HTERT RPE-1 (cell line): ENCODE results near the gene TUSC7.

Experiments used
- in situ Hi-C: fragments of 300-500 bp; cut with MboI; formaldehyde crosslinking; loops from 4 replicates; pipeline ENCODE4 v1.14.3; 2020; ENCODE audit warnings: low sequenced_read_pairs

TUSC7 gene

GRCh38 chr3:116709479-116709878 is at the start of gene TUSC7:
TUSC7 (plus strand) TSS chr3:116709779.
- in situ Hi-C loops, result no loop called here

- in situ Hi-C loops, result no loop called here
Observed at GRCh38 chr3:116661196-116661595, 48.4 kb upstream of the TUSC7 start.

GRCh38 chr3:116663161-116664110 is 46.1 kb upstream of the TUSC7 start:
- in situ Hi-C loops, result no loop called here

GRCh38 chr3:116667324-116667723 is 42.3 kb upstream of the TUSC7 start:
- in situ Hi-C loops, result no loop called here

GRCh38 chr3:116667791-116668190 is 41.8 kb upstream of the TUSC7 start:
- in situ Hi-C loops, result no loop called here

GRCh38 chr3:116669576-116669975 is 40.0 kb upstream of the TUSC7 start:
- in situ Hi-C loops, result no loop called here

- in situ Hi-C loops, result no loop called here
Observed at GRCh38 chr3:116671151-116671550, 38.4 kb upstream of the TUSC7 start.

- in situ Hi-C loops, result no loop called here
Observed at GRCh38 chr3:116678853-116679252, 30.7 kb upstream of the TUSC7 start.

- in situ Hi-C loops, result no loop called here
Observed at GRCh38 chr3:116691041-116691440, 18.5 kb upstream of the TUSC7 start.

- in situ Hi-C loops, result no loop called here
Observed at GRCh38 chr3:116701070-116701469, 8.5 kb upstream of the TUSC7 start.

GRCh38 chr3:116702334-116702733 is 7.2 kb upstream of the TUSC7 start:
- in situ Hi-C loops, result no loop called here

- in situ Hi-C loops, result no loop called here
Observed at GRCh38 chr3:116707531-116707930, 2.0 kb upstream of the TUSC7 start.

GRCh38 chr3:116716490-116716889 is 6.9 kb downstream of the TUSC7 start:
- in situ Hi-C loops, result no loop called here

GRCh38 chr3:116717566-116717965 is 8.0 kb downstream of the TUSC7 start:
- in situ Hi-C loops, result no loop called here

GRCh38 chr3:116728454-116728853 is 18.9 kb downstream of the TUSC7 start:
- in situ Hi-C loops, result no loop called here

- in situ Hi-C loops, result no loop called here
Observed at GRCh38 chr3:116734243-116734642, 24.7 kb downstream of the TUSC7 start.

- in situ Hi-C loops, result no loop called here
Observed at GRCh38 chr3:116739678-116740077, 30.1 kb downstream of the TUSC7 start.

- in situ Hi-C loops, result no loop called here
Observed at GRCh38 chr3:116740293-116740692, 30.7 kb downstream of the TUSC7 start.

- in situ Hi-C loops, result no loop called here
Observed at GRCh38 chr3:116741467-116741866, 31.9 kb downstream of the TUSC7 start.

- in situ Hi-C loops, result no loop called here
Observed at GRCh38 chr3:116743062-116743461, 33.5 kb downstream of the TUSC7 start.

GRCh38 chr3:116749388-116749787 is 39.8 kb downstream of the TUSC7 start:
- in situ Hi-C loops, result no loop called here

- in situ Hi-C loops, result no loop called here
Observed at GRCh38 chr3:116757315-116757714, 47.7 kb downstream of the TUSC7 start.

- in situ Hi-C loops, result no loop called here
Observed at GRCh38 chr3:116759316-116759715, 49.7 kb downstream of the TUSC7 start.
